GM21526 (cell line): ENCODE results near the gene RASGRP3.
A peak's percentile ranks its signal among the peaks of the same experiment; 100 is the strongest.
"Not testable (repeated sequence)": the region's sequence is repeated elsewhere in the genome, so short reads cannot be mapped to it uniquely, and the experiment has no call there.

Experiments
- ATAC-seq: cut with Tn5 transposase; IDR thresholded peaks from one replicate; pipeline ENCODE4 v1.9.1; 2021; ENCODE audit warnings: moderate library complexity; ENCODE audit not compliant: unreplicated experiment, low FRiP score

Gene RASGRP3

DNA sequence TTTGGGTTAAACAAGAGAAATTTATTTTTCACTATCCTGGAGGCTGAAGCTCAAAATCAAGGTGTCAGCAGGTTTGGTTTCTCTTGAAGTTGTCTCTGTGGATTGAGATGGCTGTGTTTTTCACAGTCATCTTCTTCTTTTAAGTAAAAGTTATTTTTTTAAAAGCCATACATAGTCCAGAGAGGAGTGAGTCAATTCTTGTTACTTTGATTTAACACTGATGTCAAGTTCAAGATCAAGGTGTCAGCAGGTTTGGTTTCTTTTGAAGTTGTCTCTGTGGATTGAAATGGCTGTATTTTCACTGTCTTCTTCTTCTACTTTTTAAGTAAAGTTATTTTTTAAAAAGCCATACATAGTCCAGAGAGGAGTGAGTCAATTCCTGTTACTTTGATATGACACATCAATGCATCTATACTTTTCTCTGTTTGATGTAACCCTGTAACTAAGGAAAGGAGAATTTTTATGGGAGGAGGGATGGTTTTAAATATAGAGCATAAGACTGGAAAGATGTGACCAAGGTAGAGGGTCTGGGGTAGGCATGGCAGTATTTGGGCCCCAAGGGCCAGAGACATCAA, 22.5 kb upstream of the RASGRP3 start:
- ATAC-seq, result no peak

DNA sequence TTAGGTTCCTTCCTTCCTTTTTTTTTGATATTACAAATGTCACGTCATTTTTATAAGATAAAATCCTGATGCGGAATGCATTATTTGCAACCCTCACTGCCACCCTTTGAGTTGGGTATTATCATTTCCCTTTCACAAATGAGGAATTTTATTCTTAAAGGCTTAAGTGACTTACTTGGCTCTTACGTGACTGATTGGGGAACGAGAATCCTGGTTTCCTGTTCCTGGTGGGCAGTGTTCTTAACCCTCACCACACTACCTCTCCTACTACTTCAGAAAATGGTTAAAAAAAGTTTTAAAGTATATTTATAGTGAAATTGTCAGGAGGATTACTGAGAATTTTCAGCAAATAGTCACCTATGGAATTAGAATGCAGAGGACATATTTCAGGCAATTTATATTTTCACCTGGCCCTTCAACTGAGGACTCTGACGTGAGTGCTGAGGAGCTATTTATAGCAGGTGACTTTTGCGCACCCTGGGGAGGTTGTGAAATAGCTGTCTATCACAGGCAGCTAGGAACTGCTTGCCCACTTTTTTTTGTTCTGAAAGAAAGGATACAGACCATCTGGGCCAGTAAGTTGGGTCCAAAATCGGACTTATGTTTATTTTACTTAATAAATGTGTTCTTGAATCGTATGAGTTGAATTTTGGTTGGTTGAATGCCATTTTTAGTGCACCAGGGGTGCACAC, 18.7 kb upstream of the RASGRP3 start:
- ATAC-seq, result no peak

DNA sequence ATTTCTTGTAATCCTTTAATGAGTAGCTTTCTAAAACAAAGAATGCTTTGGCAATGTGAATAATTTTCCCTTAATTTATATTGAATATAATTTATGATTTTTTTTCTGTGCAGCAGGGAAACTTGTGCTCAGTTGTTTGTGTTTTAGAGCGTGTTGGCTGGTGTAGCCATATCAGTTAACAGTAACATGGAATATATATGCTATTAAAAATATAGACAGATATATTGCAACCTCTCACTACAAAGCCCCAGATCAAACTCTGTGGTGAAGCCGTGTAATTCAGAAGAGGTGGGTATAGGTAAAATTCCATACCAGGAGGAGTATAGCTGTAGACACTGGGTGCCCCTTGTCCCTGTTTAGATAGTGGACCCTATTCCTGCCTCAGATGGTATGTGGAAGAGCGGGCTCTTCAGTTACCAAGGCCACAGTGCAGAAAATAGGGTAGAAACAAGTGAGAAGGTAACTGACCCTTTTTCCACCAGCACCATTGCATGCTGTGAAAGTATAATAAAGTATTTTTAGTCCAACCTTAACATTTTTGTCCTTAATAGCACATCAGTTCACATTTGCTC, 18.1 kb upstream of the RASGRP3 start:
- no peak for ATAC-seq

DNA sequence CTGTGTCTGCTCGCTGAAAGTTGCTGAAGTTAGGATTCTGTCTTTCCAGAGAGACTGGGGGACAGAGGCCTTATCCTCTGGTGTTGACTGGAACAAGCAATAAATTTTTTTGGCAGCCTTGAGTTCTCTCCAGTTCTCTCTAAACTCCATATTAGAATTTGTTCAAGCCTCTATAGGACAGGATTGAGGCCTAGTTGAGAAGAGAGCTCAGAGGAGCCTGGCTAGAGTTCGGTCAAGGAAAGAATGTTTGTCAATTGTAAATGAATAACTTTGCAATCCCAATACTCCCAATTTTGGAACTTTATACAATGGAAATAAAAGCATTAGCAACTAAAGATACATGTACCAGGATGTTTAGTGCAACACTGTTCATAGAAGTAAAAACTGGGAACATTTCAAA, 16.7 kb upstream of the RASGRP3 start:
- ATAC-seq, result no peak

DNA sequence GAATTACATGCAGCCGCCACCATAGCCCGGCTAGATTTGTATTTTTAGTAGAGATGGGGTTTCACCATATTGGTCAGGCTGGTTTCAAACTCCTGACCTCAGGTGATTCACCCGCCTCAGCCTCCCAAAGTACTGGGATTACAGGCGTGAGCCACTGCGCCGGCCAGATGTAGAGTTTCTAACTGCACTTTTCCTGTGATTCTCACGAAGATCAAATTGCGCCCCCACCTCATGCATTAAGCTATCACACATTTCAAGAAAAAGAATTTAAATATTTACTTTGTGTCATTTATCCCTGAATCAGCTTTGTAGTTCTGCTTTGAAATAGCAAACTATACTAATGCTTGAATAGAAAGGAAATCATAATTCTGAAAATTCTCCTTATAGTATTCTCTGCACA, 13.9 kb upstream of the RASGRP3 start:
- not testable (repeated sequence) for ATAC-seq

DNA sequence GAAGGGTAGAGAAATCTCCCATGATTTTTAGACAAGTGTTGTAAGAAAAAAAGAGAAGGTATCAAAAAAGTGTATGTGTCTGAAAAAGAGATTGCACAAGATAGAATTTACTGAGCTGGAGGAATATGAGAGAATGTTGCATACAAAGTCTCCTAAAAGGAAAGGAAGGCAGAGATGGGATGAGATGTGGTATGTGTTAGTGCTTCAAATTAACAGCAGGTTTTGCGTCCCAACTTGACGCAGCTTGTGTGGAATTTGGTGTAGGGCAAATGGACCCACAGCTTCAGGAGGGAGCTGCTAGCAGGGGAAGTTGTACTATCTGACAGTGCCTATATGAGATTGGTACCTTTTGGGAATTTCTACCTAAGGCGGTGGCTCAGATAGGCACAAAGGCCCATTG, 9.0 kb upstream of the RASGRP3 start:
- no peak for ATAC-seq

DNA sequence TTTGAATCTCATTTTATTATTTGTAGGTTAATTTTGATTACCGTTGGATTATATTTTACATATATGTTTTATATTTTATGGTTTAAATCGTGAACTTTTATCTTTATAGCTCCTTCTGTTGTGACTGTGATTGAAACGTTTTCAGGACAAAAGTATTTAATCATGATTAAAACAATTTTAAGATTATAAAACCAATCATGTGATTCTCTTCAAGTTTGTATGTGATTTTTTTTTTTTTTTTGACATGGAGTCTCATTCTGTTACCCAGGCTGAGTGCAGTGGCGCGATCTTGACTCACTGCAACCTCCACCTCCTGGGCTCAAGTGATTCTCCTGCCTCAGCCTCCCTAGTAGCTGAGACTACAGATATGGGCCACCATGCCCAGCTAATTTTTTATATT, 7.2 kb upstream of the RASGRP3 start:
- no peak for ATAC-seq

DNA sequence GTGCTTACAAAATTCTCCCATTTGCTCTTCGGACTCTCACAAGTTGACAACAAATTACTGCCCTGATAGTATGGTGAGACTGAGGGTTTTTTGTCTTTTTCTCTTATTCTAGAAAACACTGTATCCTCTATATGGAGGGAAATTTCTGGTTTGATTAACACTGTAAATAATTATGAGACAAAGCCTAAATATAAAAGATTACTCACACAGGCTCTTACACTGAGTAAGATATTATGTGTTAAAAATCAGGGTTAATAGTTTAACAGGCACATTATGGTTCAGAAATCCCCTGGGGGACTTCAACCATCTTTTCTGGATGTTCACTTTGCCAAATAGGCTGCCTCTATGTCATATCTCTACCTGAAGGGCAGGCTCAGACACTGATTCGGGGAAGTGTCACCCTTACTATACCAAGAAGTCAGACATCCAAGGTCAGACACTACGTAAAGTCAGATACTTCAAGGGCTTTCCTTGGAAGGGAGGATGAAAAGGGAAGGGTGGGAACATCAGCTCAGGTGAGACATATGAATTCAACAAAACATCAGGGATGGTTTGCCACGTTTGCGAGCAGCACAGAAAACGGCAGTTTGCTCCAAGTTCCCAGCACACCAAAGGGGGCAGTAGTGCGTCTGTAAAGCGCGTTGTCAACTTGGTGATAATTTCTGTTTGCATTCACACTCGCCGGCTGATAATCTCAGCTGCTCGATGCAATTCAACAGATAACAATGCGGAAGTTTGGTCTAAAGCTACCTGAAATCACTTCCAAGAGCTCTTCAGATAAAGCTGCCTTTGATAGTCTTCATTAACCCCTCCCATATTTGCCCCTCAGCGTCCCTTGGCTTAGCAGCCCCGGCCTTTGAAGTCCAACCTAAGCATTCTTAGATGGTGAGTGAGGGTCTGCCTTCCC, 972 bp upstream of the RASGRP3 start:
- ATAC-seq, result peak; percentile 53

DNA sequence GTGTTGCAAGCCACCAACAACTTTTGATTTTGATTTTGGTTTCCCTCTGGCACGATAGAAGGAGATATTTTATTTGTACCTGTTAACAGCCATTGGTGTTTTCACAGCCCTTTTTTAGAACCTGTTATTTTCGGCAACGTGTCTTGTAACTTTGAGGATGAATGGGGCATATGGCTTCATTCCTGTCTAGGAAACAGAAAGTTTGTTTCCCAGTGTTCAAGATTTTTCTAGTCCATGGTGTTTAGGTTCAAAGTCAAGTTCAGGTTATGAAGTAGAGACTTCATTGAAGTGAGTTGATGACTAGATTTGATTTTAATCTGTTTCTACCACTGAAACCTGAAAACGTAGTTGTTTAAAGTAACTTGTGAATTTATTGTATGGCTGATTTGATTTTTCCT, 343 bp downstream of the RASGRP3 start:
- no peak for ATAC-seq

DNA sequence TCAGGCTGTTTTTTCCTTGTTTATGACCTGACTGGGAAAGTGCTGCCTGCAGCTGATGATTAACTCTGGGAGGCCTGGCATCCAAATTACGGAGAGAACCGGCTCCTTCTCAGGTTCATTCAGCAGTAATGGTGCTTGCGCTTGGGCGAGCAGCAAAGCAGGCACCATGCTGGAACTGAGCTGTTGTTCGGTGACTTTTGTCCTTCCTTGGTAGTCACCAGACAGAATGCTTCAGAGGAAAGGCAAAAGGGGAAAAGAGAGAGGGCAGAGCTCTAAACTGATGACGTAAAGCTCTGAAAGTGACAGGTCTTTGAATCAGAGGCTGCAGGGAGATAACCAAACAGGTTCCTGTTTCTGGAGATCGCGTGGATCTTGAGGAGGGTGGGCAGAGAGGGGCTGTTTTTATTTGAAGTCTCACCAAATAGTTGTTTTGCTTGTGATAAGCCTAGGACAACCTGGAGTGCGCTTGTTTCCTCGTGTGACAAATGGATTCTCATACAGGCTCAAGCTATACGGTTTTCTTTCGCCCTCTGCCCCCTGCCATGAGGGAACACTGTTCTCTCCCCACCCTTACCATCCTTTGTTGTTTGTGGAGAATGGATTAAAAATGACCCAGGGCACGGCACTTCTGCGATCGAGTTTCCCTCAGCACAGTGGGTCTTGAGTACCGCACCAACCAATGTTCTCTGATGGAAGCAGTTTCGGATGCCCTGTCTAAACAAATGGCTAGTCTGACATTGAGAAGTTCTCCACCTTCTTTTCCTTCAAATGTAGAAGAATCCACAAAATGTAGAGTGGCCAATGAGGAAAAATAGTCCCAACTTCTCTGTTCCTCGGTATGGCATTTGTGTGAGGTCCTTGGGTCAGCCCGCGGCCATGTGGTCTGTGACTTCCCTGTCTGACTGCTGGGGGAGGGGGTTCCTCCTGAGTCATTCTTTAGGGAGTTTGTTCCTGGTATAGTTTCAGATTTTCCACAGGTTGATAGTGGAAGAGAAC, 1.3 kb downstream of the RASGRP3 start:
- peak; percentile 37 for ATAC-seq

DNA sequence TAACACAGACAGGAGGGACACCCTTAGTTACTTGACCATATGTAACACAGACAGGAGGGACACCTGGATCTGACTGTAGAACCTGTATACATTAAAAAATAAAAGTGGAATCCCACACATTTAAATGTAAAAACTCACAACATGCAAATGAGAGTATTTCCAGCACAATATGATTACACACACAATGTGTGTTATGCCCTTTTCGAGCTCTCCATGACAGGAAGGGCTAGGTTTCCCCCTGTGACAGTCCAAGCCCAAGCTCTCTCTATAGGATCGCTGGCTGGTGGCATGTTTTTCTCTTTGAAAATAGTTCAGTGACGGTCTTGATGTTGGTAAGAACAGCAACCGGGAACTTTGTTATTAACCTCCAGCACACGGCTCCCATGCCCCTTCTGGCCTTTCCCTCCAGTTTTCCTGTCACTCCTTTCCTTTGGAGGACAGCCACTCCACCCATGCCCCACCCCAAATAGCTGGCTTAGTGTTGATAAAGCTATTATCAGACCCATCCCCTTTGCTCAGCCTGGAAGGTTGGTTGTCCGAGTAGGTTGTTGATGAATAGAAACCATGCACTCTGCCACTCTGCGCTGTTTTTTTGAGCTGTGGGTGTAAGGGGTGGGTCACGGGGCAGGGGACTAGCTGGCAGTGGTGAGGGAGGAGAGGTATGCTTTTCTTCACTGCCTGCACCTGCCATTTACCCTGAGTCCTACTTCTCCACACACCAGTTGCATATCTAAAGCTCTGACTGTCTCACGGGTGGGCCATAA, 2.7 kb downstream of the RASGRP3 start:
- ATAC-seq, result no peak

DNA sequence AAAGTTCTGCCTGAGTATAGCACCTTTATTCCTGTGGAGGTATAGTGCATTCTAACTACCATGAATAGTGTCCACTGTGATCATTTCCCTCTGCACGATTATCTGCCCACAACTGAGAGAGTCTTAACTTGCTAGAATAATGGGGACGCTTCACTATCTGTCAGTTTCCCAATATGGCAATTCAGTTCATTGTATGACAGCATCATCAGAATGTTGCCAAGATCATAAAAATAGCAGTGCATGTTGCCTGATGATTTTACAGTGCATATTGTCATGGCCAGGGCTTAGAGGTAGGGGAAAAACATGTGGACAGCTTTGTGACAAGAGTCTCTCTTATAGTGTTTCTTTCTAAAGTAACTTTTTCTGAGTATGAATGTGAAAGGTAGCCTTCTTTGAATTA, 6.1 kb downstream of the RASGRP3 start:
- ATAC-seq, result no peak

DNA sequence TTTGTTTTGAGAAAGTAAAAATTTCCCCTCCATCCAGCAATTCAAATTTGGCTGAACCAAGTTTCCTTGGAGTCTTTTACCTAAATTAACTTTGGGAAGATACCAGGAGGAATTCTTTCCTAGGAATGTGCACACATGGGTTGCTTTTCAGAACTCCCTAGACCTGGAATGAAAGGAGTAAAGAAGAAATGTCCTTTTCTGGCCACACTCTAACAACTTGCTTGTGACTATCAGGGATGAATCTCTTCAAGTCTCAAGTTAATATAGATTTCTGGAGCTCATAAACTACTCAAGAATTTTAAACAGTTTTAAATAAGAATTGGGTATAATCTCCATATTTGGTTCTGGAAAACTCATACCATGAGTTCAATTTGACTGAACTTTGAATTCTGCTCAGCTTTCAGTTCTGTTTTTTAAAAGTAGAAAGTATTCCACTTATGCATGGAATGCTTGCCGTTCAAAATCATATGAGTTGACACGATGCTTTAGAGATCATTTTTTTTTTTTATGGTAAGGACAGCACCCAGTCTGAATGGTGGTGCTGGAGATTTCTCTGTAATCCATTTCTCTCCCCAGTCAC, 7.7 kb downstream of the RASGRP3 start:
- ATAC-seq, result peak; percentile 19

DNA sequence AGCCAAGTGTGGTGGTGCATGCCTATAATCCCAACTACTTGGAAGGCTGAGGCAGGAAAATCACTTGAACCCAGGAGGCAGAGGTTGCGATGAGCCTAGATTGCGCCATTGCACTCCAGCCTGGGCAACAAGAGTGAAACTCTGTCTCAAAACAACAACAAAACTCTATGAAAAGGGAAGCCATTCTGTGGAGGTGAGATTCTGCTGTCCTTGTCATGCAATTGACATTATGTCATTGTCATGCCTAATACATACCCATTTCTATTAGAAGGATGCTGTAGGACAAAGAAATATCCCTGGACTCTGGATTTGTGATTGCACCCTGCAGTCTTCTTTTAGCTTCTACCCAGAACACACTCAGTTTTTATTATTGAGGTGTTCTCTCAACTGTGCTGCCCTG, 8.6 kb downstream of the RASGRP3 start:
- no peak for ATAC-seq

DNA sequence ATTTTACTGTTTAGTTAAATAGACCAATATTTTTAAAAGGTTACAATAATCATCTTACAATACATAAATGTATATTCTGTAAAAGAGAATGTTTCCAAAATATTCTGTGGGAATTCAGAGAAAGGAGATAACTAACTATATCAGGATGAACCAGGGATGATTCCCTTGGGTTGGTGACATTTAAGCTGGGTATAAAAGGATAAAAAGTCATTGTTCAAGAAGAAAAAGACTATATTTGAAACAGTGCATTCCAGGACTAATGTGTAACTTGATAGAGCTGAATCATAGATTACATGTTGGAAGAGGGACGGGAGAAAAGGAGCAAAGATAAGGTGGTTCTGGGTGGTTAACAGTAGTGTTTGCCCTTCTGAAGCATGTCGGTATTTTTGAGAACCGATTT, 10.1 kb downstream of the RASGRP3 start:
- ATAC-seq, result no peak

DNA sequence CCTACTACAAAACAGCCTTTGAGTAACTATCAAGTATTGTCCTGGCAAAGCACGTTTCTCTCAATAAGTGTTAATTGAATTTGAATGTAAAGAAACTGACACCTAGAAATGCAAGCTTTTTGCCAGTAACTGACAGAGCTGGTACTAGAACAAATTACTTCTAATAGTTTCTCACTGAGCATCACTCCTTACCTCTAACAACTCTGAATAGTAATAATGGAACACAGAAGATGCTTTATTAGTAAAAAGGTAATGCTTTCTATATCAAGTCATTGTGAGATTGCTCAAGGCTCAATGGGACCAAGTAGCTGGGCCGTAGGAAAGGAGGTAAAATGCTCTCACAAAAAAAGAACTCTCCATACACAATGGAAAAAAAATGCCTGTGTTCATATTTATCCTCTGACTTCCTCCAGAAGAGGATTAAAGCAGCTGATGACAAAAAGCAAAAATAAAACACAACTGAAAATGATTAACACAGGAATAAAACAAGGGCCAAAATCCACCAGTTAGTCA, 11.8 kb downstream of the RASGRP3 start:
- ATAC-seq, result peak; percentile 45

DNA sequence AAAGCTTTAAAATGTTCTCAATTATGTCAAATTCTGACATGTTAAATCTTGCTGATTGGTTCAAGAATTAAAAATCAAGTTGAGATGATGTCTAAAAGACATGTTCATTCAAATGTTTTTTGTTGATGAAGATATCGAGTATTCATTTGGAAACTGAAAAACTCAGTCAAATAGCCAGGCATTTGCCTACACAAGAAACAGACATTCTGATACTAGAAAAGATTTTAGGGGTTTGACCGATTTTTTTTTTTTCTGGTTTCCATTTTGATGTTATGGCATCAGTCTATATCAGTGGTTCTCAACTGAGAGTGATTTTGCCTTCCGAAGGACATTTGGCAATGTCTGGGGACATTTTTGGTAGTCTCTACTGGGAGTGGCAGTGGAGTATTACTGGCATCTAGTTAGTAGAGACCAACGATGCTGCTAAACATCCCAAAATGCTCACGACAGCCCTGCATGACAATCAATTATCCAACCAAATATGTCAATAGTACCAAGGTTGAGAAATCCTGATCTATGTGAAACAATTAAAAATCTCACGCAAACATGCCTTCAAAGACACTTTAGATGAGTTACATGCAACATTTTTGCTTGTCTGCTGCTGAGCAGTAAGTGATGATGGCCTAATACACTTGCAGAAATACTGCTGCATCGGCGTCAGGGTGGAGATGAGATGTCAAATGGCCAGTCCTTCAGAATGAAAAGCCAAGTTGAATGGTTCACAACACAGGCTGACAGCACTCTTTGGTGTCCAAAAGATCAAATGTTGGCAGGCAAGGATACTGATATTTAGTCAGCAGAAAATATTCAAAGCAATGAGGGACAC, 12.5 kb downstream of the RASGRP3 start:
- ATAC-seq, result peak; percentile 38

DNA sequence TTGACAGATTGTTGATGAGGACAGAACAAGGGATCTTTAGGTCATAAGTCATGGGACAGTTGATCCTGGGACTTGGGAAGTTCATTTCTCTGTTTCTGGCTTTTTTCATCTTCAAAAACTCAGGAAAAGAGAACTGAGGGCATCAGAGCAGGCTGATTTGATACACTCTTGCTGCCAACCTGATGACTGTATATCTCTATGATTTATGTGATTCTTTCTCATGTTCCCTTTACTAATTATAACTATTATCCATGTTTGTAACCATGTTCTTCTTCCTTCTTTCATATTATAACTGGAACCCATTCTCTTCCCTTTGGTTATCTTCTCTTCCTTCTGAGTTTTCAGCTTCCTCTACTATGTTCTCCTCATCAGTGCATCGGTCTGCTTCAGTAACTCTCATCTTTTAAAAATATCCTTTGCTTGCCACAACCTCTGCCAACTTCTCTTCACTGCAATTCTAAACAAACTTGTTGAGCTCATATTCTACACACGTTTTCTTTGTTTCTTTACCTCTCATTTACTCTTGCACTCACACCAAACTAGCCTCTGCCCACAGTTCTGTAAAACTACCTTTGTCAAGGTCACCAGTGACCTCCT, 13.5 kb downstream of the RASGRP3 start:
- no peak for ATAC-seq
